Small intestine (tissue), 16 donors: ENCODE measurements around the gene OR1L1. TPM values are rescaled to one million over a fixed set of nuclear protein-coding genes. Genes with fewer than 3 reads are reported as not detected.

Source experiments
- DNase-seq, 2 donors: peaks; one replicate each; pipeline versions ENCODE4 v3.0.0 to v3.0.0-alpha.2; 2013
- FAIRE-seq: peaks from 2 replicates; lab custom pipeline; 2012; peaks lifted over from hg19 to GRCh38; lab: Jason Lieb, UNC
- H3K27ac ChIP-seq, 3 donors: one replicate each; pipeline ENCODE4 v1.5.1; 2013; ENCODE audit warnings: low read length in 2 of 3, mild to moderate bottlenecking in 2 of 3, control low read depth in 1 of 3, inconsistent platforms in 1 of 3, low read depth in 1 of 3, moderate library complexity in 1 of 3
- H3K27me3 ChIP-seq, 3 donors: one replicate each; pipeline ENCODE4 v1.6.1; 2013; ENCODE audit warnings: low read length in 3 of 3, inconsistent platforms in 1 of 3; ENCODE audit not compliant: control insufficient read depth in 3 of 3, insufficient read depth in 3 of 3
- H3K36me3 ChIP-seq, 3 donors: one replicate each; pipeline ENCODE4 v1.6.1; 2013; ENCODE audit warnings: low read length in 3 of 3, inconsistent platforms in 1 of 3, low read depth in 1 of 3, mild to moderate bottlenecking in 1 of 3, moderate library complexity in 1 of 3; ENCODE audit not compliant: control insufficient read depth in 3 of 3, insufficient read depth in 2 of 3
- H3K4me1 ChIP-seq, 3 donors: one replicate each; pipeline ENCODE4 v1.6.1; 2013; ENCODE audit warnings: low read length in 2 of 3, inconsistent platforms in 1 of 3, low read depth in 1 of 3, mild to moderate bottlenecking in 1 of 3, moderate library complexity in 1 of 3; ENCODE audit not compliant: control insufficient read depth in 3 of 3, insufficient read depth in 2 of 3
- H3K4me3 ChIP-seq, 3 donors: one replicate each; pipeline ENCODE4 v1.5.1; 2013; ENCODE audit warnings: low read length in 3 of 3, control low read depth in 1 of 3, inconsistent platforms in 1 of 3, low read depth in 1 of 3, mild to moderate bottlenecking in 1 of 3, moderate library complexity in 1 of 3
- H3K9me3 ChIP-seq, 2 donors: one replicate each; pipeline ENCODE4 v1.6.1; 2013; ENCODE audit warnings: low read depth in 1 of 2, low read length in 1 of 2; ENCODE audit not compliant: control insufficient read depth in 2 of 2, insufficient read depth in 1 of 2
- WGBS, 3 donors: extraction: QIAGEN DNeasy Blood & Tissue Kit; methylation state at CpG; one replicate each; pipeline ENCODE4 v1.1.7; 2013; 5-methylcytosine and 5-hydroxymethylcytosine counted together
- long read RNA-seq, 10 donors: transcript quantifications; one replicate each; lab custom pipeline, GENCODE V29; 2026
- polyA plus RNA-seq, 4 donors: library from polyadenylated mRNA; stranded (reverse) in 3 of 4; unstranded in 1 of 4; fragments of 200-250 nt in 3 of 4; fragments of 120-200 nt in 1 of 4; gene quantifications; one replicate each; pipeline versions ENCODE4 v1.2.1 to v1.2.3, GENCODE V29; 2013
- donor health status: healthy with polysubstance abuse.
- donor health status: control.
- donor health status: control.
- donor health status: Bipolar disorder and iron deficiency.
- donor health status: healthy.

The OR1L1 gene, protein sequence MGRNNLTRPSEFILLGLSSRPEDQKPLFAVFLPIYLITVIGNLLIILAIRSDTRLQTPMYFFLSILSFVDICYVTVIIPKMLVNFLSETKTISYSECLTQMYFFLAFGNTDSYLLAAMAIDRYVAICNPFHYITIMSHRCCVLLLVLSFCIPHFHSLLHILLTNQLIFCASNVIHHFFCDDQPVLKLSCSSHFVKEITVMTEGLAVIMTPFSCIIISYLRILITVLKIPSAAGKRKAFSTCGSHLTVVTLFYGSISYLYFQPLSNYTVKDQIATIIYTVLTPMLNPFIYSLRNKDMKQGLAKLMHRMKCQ
- polyA plus RNA-seq, result not detected
- long read RNA-seq, donor 1, result 0 reads
- long read RNA-seq, donor 2, result 0 reads
- long read RNA-seq, donor 3, result 0 reads
- long read RNA-seq, donor 4, result 0 reads
- long read RNA-seq, donor 5, result 0 reads
- long read RNA-seq, donor 6, result 0 reads
- long read RNA-seq, donor 7, result 0 reads
- long read RNA-seq, donor 8, result 0 reads
- long read RNA-seq, donor 9, result 0 reads
- long read RNA-seq, donor 10, result 0 reads

GRCh38 chr9:122661416-122661815 lies at the start of gene OR1L1:
OR1L1 (plus strand) TSS chr9:122661716; CDS start chr9:122661716, 0 bp downstream.
- no peaks in the 10 kb centered on the region for H3K27me3 ChIP-seq
- H3K4me1 ChIP-seq, result peaks cover 0 to 8% (median 0%) of the 10 kb centered on the region in 3 donors
- WGBS, 3 donors, result 43 to 67% (median 50%) methylated on average over 2 of the region's 2 CpGs
- H3K4me3 ChIP-seq, result no peak within 1 kb of the TSS
- H3K36me3 ChIP-seq, result no peaks in the 10 kb centered on the region
- H3K9me3 ChIP-seq, result no peaks in the 10 kb centered on the region
- H3K27ac ChIP-seq, result no peak within 1 kb of the TSS
- no peak for DNase-seq
- FAIRE-seq, result no peak

DNA sequence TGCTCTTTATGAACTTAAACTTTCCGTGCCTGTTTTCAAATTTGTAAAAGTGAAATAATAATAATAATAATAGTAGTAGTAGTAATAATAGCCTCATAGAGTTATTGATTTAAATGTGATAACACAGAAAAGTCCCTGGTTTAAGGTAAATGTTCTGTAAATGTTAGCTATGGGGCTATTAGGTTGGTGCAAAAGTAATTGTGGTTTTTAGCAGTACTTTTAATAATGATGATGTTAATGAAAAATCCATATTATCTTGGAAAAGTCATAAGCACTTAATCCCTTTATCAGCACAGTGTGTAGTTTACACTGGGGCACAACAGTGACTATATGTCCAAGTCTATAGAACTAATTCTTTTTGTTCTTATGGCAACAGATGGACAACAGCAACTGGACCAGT lies 47.2 kb upstream of the OR1L1 start, which contains the start of gene OR1Q1:
Gene OR1Q1 (plus strand): TSS at position 377 of the 400 bp plus-strand sequence. CDS start 0 bp downstream, at position 377.
- DNase-seq (no peak), FAIRE-seq (no peak)
- Histone ChIP-seq H3K4me1 (no peaks in the 10 kb centered on the region), H3K27me3 (peaks cover 0 to 2% (median 0%) of the 10 kb centered on the region in 3 donors), H3K4me3 (no peak within 1 kb of the TSS), H3K36me3 (no peaks in the 10 kb centered on the region), H3K9me3 (no peaks in the 10 kb centered on the region), H3K27ac (no peak within 1 kb of the TSS)
- 86 to 91% (median 91%) methylated on average over 1 of the region's 1 CpG for WGBS, 3 donors

GRCh38 chr9:122619996-122620395 lies 41.5 kb upstream of the OR1L1 start:
- 62 to 81% (median 69%) methylated on average over 7 of the region's 7 CpGs for WGBS, 3 donors
- Histone ChIP-seq H3K36me3 (no peaks in the 10 kb centered on the region), H3K9me3 (no peaks in the 10 kb centered on the region), H3K4me1 (no peaks in the 10 kb centered on the region), H3K27ac (no peak overlapping the region), H3K4me3 (no peak overlapping the region), H3K27me3 (no peaks in the 10 kb centered on the region)
- FAIRE-seq, result no peak
- DNase-seq, result no peak

GRCh38 chr9:122642226-122642625 lies 19.3 kb upstream of the OR1L1 start:
- H3K36me3 ChIP-seq, result no peaks in the 10 kb centered on the region
- no peak overlapping the region for H3K27ac ChIP-seq
- H3K4me3 ChIP-seq, result no peak overlapping the region
- no peak for DNase-seq
- FAIRE-seq, result no peak
- 8 to 28% (median 20%) methylated on average over 2 of the region's 2 CpGs for WGBS, 3 donors
- no peaks in the 10 kb centered on the region for H3K27me3 ChIP-seq
- H3K4me1 ChIP-seq, result no peaks in the 10 kb centered on the region
- H3K9me3 ChIP-seq, result peaks cover 0 to 4% of the 10 kb centered on the region in 2 donors

GRCh38 chr9:122656378-122656777 lies 5.1 kb upstream of the OR1L1 start:
- Histone ChIP-seq H3K9me3 (no peaks in the 10 kb centered on the region), H3K36me3 (no peaks in the 10 kb centered on the region), H3K27me3 (no peaks in the 10 kb centered on the region), H3K4me3 (no peak overlapping the region), H3K27ac (no peak overlapping the region), H3K4me1 (no peaks in the 10 kb centered on the region)
- no peak for FAIRE-seq
- no peak for DNase-seq
- 26 to 39% (median 27%) methylated on average over 1 of the region's 1 CpG for WGBS, 3 donors

GRCh38 chr9:122657527-122657926 lies 4.0 kb upstream of the OR1L1 start, which contains the start of gene OR1B1:
OR1B1 (minus strand) TSS chr9:122657627.
- no peak within 1 kb of the TSS for H3K27ac ChIP-seq
- FAIRE-seq (no peak), DNase-seq (no peak)
- H3K4me3 ChIP-seq, result no peak within 1 kb of the TSS
- H3K4me1 ChIP-seq, result no peaks in the 10 kb centered on the region
- 87 to 91% (median 91%) methylated on average over 3 of the region's 3 CpGs for whole genome bisulfite sequencing, 3 donors
- no peaks in the 10 kb centered on the region for H3K9me3 ChIP-seq
- H3K36me3 ChIP-seq, result no peaks in the 10 kb centered on the region
- no peaks in the 10 kb centered on the region for H3K27me3 ChIP-seq

DNA sequence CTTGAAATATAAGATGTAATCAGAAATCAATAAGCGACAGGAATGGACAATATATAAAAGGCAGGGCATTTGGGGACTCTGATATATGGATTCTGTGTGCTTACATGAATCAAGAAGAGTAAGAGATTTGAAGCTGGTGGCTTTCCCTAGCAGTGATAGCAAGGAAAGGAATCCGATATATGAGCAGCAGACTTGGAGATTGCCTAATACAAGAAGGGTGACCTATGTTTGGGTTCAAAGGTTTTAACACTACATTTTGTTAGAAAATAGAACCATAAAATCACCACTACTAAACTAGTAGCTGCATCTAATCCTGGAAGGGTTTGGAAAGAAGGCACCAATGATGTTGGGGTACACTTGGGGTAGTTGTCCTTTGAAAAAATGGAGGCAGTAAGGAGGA lies 11.0 kb downstream of the OR1L1 start:
- no peaks in the 10 kb centered on the region for H3K27me3 ChIP-seq
- DNase-seq, result peak in 1 of 2 donors; percentile 50
- no peaks in the 10 kb centered on the region for H3K4me1 ChIP-seq
- H3K36me3 ChIP-seq, result no peaks in the 10 kb centered on the region
- FAIRE-seq, result no peak
- no peak overlapping the region for H3K4me3 ChIP-seq
- no peak overlapping the region for H3K27ac ChIP-seq
- WGBS, 3 donors, result 37 to 57% (median 48%) methylated on average over 2 of the region's 2 CpGs
- H3K9me3 ChIP-seq, result peaks cover 0 to 14% of the 10 kb centered on the region in 2 donors

- Histone ChIP-seq H3K27me3 (no peaks in the 10 kb centered on the region), H3K27ac (no peak overlapping the region), H3K36me3 (no peaks in the 10 kb centered on the region), H3K4me3 (no peak overlapping the region), H3K4me1 (no peaks in the 10 kb centered on the region), H3K9me3 (peaks cover 0 to 7% of the 10 kb centered on the region in 2 donors)
- no peak for DNase-seq
- FAIRE-seq, result no peak
These were observed 23.3 kb downstream of the OR1L1 start for GRCh38 chr9:122684851-122685250.
